K562 (cell line): ENCODE data around the gene AGPAT1.

Experiments used
- HDAC2 ChIP-seq: fragments of 450-650 bp; IDR thresholded peaks from 2 replicates; pipeline ENCODE4 v1.6.1; 2016; ENCODE audit warnings: mild to moderate bottlenecking
- TAF7 ChIP-seq: fragments of 450-650 bp; IDR thresholded peaks from 2 replicates; pipeline ENCODE4 v1.6.1; 2016; ENCODE audit warnings: missing genetic modification characterization, missing compliant biosample characterization
- ZNF707 ChIP-seq: fragments of 250-450 bp; sonication (Bioruptor Pico); conservative IDR thresholded peaks from 2 replicates; pipeline ENCODE4 v1.8.0; 2022; ENCODE audit warnings: inconsistent platforms, mild to moderate bottlenecking, moderate library complexity
- TF ChIP-seq, protein P1 (sequence below): sonication (generic); formaldehyde crosslinking; IDR thresholded peaks from 2 replicates; pipeline ENCODE4 v1.8.0; 2022; ENCODE audit warnings: mild to moderate bottlenecking, missing genetic modification reagents
- TF ChIP-seq, protein P2 (sequence below), 3 experiments: IDR thresholded peaks in 2 of 3; conservative IDR thresholded peaks in 1 of 3; 2 replicates each; pipeline ENCODE4 v1.5.1; 2011 to 2012; ENCODE audit warnings: low read length in 3 of 3, mild to moderate bottlenecking in 3 of 3, control low read depth in 2 of 3, improper control_type of control experiment in 1 of 3, inconsistent platforms in 1 of 3, low read depth in 1 of 3, mixed read lengths in 1 of 3, moderate library complexity in 1 of 3; ENCODE audit not compliant: insufficient read depth in 2 of 3

DNA sequence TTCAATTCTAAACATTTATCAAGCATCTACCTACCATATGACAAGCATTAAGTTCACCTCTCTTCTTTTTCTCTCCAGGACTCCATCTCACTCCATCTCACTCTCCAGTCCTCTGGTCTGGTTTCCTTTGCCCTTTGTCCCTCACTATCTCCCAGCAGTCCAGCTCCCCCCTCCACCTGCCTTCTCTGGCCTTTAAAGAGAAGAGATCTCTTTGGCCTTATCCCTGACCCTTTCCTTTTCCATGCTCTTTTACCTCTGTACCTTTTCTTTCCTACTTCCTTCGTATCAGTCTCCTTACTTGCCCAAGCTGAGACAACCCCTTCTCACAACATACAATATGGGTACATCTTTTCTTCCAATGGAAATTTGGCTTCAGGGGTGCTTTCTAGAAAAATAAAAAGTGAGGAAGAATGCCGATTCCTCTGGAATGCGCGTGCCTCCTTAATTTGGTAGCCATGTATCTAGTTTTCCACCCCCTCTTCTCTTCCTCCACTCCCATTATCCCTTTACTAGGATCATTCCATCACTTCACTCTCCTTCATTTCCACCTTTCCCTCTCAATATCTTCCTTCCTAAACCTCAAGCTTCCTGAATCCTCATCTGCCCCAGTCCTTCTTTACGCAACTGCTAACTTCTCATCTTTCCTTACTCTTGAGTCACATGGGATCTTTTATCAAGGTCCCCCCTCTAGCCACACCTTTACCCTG is 745 bp upstream of the AGPAT1 start:
- TF ChIP-seq ZNF707 (no peak), TAF7 (tag) (no peak), HDAC2 (no peak)
- TF ChIP-seq, protein P1, sequence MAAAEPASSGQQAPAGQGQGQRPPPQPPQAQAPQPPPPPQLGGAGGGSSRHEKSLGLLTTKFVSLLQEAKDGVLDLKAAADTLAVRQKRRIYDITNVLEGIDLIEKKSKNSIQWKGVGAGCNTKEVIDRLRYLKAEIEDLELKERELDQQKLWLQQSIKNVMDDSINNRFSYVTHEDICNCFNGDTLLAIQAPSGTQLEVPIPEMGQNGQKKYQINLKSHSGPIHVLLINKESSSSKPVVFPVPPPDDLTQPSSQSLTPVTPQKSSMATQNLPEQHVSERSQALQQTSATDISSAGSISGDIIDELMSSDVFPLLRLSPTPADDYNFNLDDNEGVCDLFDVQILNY, result no peak
- TF ChIP-seq, protein P2, sequence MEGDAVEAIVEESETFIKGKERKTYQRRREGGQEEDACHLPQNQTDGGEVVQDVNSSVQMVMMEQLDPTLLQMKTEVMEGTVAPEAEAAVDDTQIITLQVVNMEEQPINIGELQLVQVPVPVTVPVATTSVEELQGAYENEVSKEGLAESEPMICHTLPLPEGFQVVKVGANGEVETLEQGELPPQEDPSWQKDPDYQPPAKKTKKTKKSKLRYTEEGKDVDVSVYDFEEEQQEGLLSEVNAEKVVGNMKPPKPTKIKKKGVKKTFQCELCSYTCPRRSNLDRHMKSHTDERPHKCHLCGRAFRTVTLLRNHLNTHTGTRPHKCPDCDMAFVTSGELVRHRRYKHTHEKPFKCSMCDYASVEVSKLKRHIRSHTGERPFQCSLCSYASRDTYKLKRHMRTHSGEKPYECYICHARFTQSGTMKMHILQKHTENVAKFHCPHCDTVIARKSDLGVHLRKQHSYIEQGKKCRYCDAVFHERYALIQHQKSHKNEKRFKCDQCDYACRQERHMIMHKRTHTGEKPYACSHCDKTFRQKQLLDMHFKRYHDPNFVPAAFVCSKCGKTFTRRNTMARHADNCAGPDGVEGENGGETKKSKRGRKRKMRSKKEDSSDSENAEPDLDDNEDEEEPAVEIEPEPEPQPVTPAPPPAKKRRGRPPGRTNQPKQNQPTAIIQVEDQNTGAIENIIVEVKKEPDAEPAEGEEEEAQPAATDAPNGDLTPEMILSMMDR (IDR thresholded peaks at IDR 0.05 in 2 of 3, conservative IDR thresholded peaks at IDR 0.05 in 1 of 3; ENCODE audit: insufficient read depth in 2 of 3, low read depth in 1 of 3, low read length in 3 of 3), result no peak
